HS-27A (cell line): Measurements from ENCODE around the gene MUC16.
"Not testable (repeated sequence)": the region's sequence is repeated elsewhere in the genome, so short reads cannot be mapped to it uniquely, and the experiment has no call there.

ENCODE experiments used
- DNase-seq: peaks from one replicate; pipeline ENCODE4 v3.0.0-alpha.2; 2012; ENCODE audit warnings: low read depth, missing footprints

The MUC16 gene

DNA sequence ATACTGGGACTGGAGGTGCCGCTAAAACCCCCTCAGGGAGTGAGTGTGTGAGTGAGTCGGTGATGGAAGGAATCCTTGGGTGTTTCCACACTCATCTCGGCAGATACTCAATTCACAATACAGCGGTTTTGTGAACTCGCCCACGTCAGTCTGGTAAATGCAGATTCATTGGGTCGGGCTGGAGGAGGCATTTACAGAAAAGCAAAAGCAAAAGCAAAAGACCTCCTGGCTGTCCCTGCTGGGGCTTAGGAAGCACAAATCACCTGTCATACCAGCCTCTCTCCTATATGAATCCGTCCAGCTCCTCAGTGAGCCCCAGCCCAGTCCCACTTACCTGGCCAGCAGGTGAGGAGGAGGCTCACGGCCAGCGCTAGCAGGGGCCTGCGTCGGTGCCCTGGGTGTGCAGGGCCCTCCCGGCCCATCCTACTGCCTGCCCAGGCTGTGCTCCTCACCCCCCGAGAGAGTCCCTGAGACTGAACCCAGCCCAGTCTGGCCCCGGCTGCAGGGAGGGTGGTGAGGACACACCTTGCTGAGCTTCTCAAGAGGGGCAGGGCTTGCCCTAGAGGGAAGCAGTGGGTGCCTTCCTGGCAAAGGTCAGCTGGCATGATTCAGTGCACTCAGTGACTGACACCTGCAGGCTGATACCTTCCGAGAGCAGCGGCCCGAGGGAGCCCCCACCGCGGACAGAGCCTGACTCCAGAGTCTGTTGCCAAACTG is at the start of gene MUC16:
Gene MUC16 (minus strand): TSS at position 475 of the 717 bp plus-strand sequence.
- no peak for DNase-seq

DNA sequence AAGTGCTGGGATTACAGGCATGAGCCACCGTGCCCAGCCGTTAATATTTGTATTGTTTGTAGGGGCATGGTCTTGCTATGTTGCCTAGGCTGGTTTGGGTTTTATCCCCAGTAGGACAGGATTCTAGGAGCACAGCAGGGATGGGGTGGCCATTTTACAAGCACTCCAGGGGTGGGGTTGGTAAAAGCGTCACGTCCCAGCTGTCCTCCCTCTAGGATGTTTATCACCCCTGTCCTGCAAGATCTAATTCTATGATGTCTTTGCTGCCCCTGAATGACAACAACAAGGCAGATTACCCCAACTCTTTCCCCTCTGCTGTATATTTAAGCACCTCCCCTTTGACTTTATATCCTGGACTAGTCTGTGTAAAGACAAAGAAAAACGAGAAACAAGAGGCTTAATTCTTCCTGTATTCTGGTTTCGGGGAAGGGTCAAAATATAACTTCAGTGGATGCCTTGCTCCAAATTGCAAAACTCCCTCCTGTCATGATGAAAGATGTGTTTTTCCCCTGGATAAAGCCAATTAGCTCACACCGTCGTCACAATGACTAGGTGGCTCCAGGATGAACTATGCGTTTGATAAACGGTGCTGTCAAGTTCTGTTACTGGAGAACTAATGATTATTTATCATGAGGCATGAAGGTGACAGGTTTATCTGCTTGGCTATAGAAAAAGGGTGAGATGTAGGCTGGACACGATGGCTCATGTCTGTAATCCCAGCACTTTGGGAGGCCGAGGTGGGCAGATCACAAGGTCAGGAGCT is 48.9 kb upstream of the MUC16 start:
- no peak for DNase-seq

DNA sequence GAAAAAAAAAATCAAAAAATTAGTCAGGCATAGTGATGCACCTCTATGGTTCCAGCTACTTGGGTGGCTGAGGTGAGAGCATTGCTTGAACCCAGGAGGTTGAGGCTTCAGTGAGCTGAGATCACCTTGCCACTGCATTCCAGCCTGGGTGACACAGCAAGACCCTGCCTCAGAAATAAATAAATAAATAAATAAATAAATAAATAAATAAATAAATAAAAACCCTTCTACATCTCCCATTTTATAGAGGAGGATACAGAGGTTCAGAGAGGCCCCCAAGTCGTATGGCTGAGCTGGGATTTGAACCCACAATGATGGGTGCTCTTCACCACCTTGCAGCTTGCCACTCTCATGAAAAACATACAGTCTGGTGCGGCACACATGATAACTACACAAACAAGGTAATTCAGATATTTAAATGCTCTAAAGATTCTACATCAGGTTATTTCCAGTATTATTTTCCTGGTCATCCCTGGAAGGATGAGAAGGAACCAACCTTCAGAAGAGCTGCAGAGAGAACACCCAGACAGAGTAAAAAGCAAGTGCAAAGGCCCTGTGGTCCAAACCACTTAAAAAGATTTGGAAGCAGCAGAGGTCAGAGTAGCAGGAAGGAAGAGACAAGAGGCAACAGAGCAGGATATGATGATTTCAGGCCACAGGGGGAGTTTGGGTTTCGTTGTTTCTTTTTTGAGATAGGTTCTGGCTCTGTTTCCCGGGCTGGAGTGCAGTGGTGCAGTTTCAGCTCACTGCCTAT is 47.5 kb upstream of the MUC16 start:
- DNase-seq: no peak

DNA sequence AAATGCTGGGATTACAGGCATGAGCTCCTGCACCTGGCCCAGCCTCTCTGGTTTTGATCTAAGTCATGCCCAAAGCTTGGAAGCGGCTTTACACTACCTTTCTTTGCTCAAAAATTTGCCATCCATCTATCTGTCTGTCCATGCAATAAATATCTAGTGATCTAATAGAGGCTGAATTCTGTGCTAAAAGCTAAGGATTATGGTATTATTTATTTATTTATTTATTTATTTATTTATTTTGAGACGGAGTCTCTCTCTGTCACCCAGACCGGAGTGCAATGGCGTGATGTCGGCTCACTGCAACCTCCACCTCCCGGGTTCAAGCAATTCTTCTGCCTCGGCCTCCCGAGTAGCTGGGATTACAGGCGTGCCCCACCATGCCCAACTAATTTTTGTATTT is 45.9 kb upstream of the MUC16 start:
- DNase-seq: not testable (repeated sequence)

DNA sequence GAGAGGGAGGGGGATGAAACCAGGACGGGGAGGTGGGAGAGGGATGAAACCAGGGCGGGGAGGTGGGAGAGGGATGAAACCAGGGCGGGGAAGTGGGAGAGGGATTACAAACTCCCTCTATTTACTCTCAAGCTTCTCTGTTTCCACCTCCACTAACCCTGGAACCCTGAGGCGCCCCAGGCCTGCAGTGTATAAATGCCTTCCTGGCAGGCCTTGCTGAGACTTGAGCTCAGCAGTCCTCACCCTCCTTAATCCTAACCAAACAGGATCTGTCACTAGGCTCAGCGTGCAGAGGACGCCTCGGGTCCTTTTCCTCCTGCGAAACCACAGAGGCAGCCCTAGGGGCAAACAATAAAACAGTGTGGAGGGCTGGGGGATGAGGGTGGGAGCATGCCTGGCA is 44.6 kb upstream of the MUC16 start:
- no peak for DNase-seq

DNA sequence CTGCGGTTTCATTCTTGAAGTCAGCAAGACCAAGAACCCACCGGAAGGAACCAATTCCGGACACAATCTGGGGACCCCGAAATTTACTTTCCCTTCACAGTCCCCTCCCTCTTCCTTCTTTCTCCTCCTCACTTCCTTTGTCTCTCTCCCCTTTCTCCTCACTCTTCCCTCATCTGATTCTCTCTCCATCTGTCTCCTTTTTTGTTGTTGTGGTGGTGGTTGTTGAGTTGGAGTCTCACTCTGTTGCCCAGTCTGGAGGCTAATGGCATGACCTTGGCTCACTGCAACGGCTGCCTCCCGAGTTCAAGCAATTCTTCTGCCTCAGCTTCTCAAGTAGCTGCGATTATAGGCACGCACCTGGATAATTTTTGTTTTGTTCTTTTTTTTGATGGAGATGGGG is 44.0 kb upstream of the MUC16 start:
- no peak for DNase-seq

DNA sequence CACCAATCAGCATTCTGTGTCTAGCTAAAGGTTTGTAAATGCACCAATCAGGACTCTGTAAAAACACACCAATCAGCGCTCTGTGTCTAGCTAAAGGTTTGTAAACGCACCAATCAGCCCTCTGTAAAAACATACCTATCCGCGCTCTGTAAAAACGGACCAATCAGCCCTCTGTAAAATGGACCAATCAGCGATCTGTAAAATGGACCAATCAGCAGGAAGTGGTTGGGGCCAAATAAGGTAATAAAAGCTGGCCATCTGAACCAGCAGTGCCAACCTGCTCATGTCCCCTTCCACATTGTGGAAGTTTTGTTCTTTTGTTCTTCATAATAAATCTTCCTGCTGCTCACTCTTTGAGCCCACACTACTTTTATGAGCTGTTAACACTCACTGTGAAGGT is 43.5 kb upstream of the MUC16 start:
- DNase-seq: not testable (repeated sequence)

DNA sequence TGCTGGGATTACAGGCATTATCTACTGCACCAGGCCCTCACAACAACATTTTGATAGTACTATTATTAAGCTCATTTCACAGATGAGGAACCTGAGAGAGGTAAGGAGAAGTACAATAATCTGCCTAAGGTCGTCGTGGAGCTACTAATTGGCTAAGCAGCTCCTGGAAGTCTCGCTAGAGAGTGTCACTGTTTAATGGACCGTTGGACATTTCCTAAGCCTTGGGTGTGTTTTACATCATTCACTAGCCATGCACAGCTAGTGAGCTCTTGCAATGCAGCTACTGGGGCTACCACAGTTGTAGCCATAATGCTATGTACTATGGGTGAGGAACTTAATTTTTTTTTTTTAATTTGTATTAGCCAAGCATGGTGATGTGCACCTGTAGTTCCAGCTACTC is 42.7 kb upstream of the MUC16 start:
- DNase-seq: no peak

DNA sequence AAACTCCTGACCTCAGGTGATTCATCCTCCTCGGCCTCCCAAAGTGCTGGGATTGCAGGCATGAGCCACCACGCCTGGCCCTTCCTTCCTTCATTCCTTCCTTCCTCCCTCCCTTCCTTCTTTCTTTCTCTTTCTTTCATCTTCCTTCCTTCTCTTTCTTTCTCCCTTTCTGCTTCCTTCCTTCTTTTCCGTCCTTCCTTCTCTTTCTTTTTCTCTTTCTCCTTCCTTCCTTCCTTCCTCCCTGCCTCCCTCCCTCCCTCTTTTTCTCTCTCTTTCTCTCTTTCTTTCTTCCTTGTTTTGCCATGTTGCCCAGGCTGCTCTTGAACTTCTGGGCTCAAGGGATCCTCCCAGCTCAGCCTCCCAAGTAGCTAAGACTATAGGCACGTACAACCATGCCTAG is 36.5 kb upstream of the MUC16 start:
- DNase-seq: no peak

DNA sequence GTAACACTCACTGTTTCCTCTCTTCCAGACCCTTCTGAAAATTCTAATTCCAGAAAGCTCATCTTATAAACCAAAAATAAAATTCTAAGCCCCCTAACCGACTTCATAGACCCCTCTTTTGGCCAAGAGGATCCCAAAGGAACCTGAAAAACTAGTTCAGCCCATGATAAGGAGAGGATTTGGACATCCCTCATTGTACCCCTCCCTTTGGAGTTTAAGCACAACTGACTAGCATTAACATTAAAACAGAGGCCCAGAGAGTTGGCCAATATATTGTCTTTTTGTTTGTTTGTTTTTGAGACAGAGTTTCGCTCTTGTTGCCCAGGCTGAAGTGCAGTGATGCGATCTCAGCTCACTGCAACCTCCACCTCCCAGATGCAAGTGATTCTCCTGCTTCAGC is 34.2 kb upstream of the MUC16 start:
- no peak for DNase-seq

DNA sequence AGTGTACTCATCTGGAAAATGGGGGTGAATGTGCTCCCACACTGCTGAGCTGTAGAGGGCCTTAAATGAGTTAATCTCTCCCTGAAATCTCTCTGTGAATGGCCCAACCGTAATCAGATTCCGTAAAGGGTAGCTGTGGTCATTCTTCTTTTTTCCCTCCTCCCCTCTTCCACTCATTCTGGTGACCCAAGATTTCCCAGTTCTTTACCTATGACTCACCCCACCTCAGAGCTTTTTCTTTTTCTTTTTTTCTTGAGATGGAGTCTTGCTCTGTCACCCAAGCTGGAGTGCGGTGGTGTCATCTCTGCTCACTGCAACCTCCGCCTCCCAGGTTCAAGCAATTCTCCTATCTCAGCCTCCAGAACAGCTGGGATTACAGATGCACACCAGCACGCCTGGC is 33.3 kb upstream of the MUC16 start:
- no peak for DNase-seq

DNA sequence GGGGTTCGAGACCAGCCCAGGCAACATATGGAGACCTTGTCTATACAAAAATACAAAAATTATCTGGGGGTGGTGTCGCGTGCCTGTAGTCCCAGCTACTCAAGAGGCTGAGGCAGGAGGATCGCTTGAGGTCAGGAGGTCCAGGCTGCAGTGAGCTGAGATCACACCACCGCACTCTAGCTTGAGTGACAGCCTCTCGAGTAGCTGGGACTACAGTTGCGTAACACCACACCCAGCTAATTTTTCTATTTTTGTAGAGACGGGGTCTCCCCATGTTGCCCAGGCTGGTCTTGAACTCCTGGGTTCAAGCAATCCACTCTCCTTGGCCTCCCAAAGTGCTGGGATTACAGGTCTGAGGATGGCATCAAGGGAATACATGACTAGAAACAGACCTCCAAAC is 30.8 kb upstream of the MUC16 start:
- DNase-seq: no peak

DNA sequence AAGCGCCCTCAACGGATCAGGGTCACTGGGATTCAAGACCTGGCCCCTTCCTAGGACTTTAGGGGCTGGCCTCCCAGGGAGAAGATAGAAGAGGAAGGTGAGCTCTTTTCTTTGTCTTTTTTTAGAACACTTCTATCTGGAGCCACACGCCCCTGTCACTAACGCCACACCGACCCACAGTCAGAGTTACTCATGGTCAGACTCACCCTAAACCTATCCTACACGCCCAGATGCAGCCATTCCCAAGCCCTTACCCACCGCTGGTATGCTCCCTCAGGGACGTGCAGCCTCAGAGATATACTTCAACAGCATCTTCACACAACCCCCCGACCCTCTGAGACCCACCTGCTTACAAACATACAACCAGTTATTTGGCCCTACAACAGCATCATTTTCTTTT is 29.9 kb upstream of the MUC16 start:
- no peak for DNase-seq

DNA sequence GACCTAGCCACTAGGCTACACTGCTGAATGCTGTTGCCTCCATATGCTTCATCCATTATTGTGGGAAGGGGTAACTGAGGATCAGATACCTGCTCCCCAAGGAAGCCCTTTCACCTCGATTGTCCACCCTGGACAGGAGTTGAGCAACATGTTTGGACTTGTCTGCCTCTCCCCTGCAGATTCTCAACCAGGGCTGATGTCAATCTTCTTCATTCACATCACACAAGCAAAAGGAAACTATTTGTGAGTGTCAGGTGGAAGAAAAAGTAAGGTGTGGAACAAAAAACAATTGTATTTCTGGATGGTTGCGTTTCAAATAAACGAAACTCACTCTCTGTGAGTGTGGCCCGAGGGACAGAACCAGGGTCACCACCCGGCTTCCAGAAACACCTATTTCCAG is 29.5 kb upstream of the MUC16 start:
- DNase-seq: no peak

DNA sequence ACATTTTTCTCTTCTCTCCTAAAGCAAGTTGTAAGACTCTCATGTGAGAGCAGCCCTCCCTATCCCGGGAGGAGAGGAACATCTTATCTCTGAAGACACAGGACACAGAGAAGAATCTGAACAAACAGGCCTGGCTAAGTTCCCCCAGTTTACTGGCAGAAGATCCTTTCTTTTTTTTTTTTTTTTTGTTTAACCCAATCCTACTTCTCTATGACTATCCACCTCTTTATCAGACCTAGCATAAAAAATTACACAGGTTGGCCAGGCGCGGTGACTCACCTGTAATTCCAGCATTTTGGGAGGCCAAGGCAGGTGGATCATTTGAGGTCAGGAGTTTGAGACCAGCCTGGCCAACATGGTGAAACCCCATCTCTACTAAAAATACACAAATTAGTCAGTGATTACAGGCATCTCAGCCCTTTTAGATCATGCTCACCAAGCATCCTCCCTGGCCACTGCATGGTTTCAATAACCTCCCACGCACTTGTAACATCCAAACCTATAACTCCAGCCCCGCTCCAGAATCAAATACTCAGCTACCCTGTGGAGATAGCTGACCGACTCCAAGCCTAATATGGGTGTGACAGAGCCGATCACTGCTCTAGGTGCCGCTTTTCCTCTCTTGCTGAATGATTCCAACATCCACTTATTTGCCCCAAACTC is 27.3 kb upstream of the MUC16 start:
- no peak for DNase-seq

DNA sequence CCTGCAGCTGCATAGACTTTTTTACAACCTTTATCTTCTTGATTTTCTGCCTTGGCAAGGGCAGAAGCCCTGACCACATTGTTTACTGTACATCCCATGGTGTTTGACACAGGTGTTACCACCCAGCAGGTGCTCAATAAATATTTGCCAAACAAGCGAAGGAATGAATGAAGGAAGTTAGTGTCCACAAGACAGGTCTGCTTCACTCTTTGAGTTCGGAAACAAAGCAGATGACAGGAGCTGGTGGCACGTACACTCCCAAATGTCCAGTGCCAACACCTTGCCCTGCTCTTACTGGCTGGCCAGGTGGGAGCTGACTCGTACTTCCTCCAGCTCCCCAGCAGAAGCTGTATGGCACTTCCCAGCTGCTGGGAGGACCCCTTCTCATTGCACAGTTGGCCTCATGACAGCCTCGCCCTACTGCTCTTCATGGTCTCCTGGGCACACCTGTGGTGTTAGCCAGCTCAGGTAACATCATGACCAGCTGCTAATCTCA is 22.0 kb upstream of the MUC16 start:
- DNase-seq: no peak

DNA sequence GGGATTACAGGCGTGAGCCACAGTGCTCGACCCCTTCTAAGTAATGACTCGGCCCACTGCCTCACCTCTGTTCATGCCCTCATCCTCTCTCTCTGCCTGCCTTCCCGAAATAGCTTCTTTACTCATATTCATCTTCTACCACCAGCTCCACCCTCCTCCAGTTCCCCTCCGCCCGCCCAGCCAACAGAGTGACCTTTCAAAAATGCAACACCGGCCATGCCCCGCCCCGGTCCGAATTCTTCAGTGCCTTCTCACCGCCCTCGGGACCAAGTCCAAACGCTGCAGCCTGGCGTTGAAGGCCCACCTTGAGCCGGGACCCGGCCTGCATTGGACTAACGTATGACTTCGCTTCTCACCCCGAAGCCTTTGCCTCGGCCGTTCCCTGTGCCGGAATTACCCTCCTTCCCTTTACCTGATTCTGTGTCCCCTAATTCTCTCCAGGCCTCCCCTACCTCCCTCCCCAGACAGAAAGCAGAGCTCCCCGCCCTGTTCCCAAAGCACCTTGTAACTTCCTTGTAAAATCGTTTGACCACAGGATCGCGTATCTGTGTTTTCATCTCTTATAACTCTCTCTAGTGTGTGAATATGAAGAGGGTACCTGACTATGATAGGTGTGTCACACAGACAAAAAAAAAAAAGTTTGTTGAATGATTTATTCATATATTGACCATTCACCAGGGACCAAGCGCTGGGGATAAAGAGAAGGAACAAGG is 8.1 kb upstream of the MUC16 start:
- DNase-seq: peak; percentile 5

DNA sequence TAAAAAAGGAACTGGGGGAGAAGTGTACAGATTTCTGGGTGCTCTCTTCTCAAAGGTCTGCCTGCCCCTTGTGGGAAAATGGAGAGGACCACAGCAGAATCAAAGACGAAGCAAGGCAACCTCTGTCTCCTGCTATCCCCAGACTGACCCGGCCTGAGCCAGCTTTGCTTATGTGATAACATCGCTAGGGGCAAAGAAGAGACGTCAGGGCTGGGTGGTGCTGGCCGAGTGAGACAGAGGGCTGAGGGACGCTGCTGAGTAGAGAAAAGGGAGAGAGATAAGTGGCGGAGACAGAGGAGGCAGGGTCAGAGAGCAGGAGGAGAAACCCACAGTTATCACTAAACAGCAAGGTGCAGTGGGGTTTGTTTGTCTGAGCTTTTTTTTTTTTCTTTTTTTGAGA is 4.6 kb upstream of the MUC16 start:
- no peak for DNase-seq

DNA sequence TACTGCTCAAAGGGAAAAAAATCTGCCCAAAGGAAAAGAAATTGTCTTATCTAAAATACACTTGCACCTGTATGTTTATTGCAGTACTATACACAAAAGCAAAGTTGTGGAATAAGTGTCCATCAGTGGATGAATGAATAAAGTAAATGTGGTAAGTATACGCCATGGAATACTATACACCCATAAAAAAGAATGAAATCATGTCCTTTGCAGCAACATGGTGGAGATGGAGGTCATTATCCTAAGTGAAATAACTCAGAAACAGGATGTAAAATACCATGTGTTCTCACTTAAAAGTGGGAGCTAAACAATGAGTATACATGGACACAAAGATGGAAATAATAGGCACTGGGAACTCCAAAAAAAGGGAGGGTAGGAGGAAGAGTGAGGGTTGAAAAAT is 3.8 kb upstream of the MUC16 start:
- DNase-seq: no peak

DNA sequence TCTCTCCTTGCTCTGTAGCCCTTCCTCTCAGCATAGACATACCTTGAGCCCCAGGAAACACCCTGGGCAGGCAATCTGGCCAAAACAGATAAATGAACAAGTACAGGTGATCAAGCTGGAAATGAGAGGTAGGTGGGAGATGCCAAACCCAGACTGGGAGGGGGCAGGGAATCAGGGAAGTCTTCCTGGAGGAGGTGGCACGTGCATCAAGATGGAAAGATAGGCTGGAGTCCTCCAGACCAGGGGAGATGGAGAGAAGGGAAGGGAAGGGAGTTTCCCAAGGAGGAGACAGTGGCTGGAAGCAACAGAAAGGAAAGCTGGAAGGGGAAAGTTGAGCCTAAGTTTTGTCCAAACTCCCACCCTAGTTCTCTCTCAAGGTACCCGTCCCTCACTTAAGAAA is 1.7 kb upstream of the MUC16 start:
- DNase-seq: no peak

DNA sequence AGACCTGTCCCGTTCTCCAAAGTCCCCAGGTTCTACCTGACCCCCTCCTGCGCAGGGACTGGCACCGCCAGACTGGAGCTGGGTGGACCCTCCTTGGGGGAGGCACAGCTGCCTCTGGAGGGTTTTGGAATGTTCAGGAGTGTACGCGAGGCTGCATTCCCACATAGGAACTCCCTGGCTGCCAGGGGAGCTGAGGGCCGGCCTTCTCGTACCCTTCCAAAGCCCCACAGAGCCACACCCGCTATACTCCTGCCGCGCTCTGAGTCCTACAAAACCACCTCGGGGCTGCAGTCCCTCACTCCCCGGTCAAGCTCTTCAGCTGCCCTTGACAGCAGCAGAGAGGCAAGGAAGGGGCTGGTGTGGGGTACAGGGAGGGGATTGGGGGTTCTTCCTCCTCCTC is 484 bp upstream of the MUC16 start:
- DNase-seq: no peak

DNA sequence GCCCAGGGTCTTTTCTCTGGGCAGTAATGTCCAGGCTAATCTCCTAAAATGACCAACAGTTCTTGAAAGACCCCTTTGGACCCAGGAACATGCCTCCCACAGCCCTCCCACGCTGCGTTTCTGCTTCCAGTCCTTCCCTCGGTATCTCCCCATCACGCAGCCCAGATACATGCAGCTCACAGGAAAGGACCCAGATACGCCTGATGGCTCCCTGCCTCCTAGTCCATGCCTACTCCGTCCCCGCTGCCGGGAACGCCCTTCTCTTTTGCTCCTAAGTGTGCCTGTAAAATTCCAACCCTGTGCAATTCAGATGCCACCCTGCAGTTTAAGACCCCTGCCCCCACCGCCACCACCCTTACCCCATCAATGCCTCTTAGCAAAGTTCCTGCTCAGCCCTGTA is 778 bp downstream of the MUC16 start:
- no peak for DNase-seq
